Glomerular endothelial cell (primary cell): Measurements from ENCODE around the gene PRPSAP1. TPM values are rescaled to one million over a fixed set of nuclear protein-coding genes. Genes with fewer than 3 reads are reported as not detected.

Source experiments
- DNase-seq: peaks from one replicate; pipeline ENCODE4 v3.0.0-alpha.2; 2011; ENCODE audit warnings: low read depth, low spot score; ENCODE audit errors: extremely low read depth
- total RNA-seq: library from RNA; depleted of rRNA; stranded (reverse); fragments of >200 nt; gene quantifications from 2 replicates; pipeline ENCODE4 v1.2.3, GENCODE V29; 2015

Gene PRPSAP1
- total RNA-seq, 1 donor from 2014 or later = 79.1 TPM

- no peak for DNase-seq
Measured at GRCh38 chr17:76383546-76384221, 30.0 kb upstream of the PRPSAP1 start.

- no peak for DNase-seq
Measured at GRCh38 chr17:76382803-76383545, 29.3 kb upstream of the PRPSAP1 start.

- no peak for DNase-seq
Measured at GRCh38 chr17:76382351-76382802, 28.7 kb upstream of the PRPSAP1 start.

- no peak for DNase-seq
Measured at GRCh38 chr17:76381633-76382350, 28.1 kb upstream of the PRPSAP1 start.

GRCh38 chr17:76379646-76380376 lies 26.1 kb upstream of the PRPSAP1 start:
- DNase-seq = no peak

GRCh38 chr17:76379275-76379641 lies 25.5 kb upstream of the PRPSAP1 start:
- no peak for DNase-seq

GRCh38 chr17:76378548-76379274 lies 25.0 kb upstream of the PRPSAP1 start:
- DNase-seq = no peak

- DNase-seq = no peak
Measured at GRCh38 chr17:76376318-76377133, 22.8 kb upstream of the PRPSAP1 start.

GRCh38 chr17:76371656-76372628 lies 18.2 kb upstream of the PRPSAP1 start:
- peak; percentile 83 for DNase-seq

- no peak for DNase-seq
Measured at GRCh38 chr17:76370261-76370993, 16.7 kb upstream of the PRPSAP1 start.

- DNase-seq = no peak
Measured at GRCh38 chr17:76369804-76370203, 16.1 kb upstream of the PRPSAP1 start.

- DNase-seq = no peak
Measured at GRCh38 chr17:76369379-76369778, 15.7 kb upstream of the PRPSAP1 start.

GRCh38 chr17:76368545-76368944 lies 14.8 kb upstream of the PRPSAP1 start:
- no peak for DNase-seq

GRCh38 chr17:76367642-76368041 lies 13.9 kb upstream of the PRPSAP1 start:
- DNase-seq = no peak

GRCh38 chr17:76366247-76366646 lies 12.5 kb upstream of the PRPSAP1 start:
- no peak for DNase-seq

GRCh38 chr17:76365256-76365903 lies 11.7 kb upstream of the PRPSAP1 start:
- DNase-seq = no peak
